ENCODE measurements around the gene IRS2.

The IRS2 gene

DNA sequence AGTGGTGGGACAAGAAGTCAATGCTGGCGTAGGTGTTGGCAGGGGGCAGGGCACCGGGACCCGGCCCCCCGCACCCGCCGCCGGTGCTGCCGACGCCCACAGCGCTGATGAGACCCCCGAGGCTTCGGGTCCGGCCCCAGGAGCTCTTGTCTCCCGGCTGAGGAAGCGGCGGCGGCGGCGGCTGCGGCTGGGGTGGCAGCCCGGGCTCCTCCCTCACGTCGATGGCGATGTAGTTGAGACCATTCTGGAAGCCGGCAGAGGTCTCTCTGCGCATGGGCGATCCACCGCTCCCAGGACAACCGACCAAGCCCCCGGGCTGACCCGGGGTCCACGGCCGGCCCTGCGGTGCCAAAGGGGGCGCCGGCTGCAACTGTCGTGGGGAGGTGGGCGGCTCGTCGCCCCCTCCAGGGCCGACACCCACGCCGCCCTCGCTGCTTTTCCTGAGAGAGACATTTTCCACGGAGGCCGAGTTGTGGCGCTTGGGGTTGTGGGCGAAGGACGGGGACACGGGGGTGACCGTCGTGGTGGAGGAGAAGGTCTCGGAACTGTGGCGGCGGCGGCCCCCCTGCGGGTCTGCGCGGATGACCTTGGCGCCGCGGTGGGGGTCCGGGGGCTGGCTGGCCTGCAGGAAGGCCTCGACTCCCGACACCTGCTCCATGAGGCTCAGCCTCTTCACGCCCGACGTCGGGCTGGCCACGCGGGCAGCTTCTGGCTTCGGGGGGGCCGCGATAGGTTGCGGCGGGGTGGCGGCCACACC is 4.1 kb downstream of the IRS2 start:
- H3K4me2 ChIP-seq (ENCODE audit: low read length, poor library complexity, severe bottlenecking) = no peak overlapping the region
- no peak overlapping the region for H3K23ac ChIP-seq (ENCODE audit: low read length in 2 of 2)
- no peak overlapping the region for H3K18ac ChIP-seq (ENCODE audit: low read depth in 1 of 2, low read length in 2 of 2)
- peaks cover 28% of the 10 kb centered on the region for H3K79me1 ChIP-seq (replicated peaks; ENCODE audit: low read length, poor library complexity, severe bottlenecking)
- H3K4ac ChIP-seq (ENCODE audit: low read depth in 1 of 2, low read length in 2 of 2) = no peak overlapping the region
- H3K36me3 ChIP-seq (ENCODE audit: control insufficient read depth in 1 of 2, insufficient read depth in 2 of 2, low read depth in 1 of 2, low read length in 2 of 2) = peaks cover 25 to 35% of the 10 kb centered on the region in 2 experiments
- peaks cover 37% of the 10 kb centered on the region for H3K4me1 ChIP-seq (ENCODE audit: control insufficient read depth, insufficient read depth, low read depth, low read length)
- no peak overlapping the region for H2AFZ ChIP-seq (ENCODE audit: low read depth, low read length)
- H3K27ac ChIP-seq (ENCODE audit: low read length, poor library complexity, severe bottlenecking) = no peak overlapping the region
- no peaks in the 10 kb centered on the region for H3K9me3 ChIP-seq (ENCODE audit: control insufficient read depth, low read length)
- peak overlapping the region; percentile 73 for H3K9ac ChIP-seq (ENCODE audit: low read length)
- no peak overlapping the region for H2BK5ac ChIP-seq (ENCODE audit: low read depth, low read length, poor library complexity, severe bottlenecking)
- peak overlapping the region in 1 of 2 experiments; percentile 77 for H3K4me3 ChIP-seq (ENCODE audit: insufficient read depth in 1 of 2, low read depth in 1 of 2, low read length in 2 of 2)
- WGBS = 97% methylated on average over 73 of the region's 77 CpGs
- H4K8ac ChIP-seq (ENCODE audit: low read length) = peak overlapping the region; percentile 41
- H3K27me3 ChIP-seq (ENCODE audit: control insufficient read depth in 1 of 2, insufficient read depth in 1 of 2, low read length in 2 of 2) = no peaks in the 10 kb centered on the region
- H4K91ac ChIP-seq (ENCODE audit: low read length) = peak overlapping the region; percentile 50
- no peak overlapping the region for H2BK120ac ChIP-seq (ENCODE audit: low read depth, low read length)
- peak overlapping the region in 1 of 2 experiments; percentile 34 for H2BK12ac ChIP-seq (ENCODE audit: low read length in 2 of 2)
- peak overlapping the region; percentile 26 for H2BK15ac ChIP-seq (ENCODE audit: low read depth, poor library complexity, severe bottlenecking)
- DNase-seq = no peak
- no peak overlapping the region for H3K14ac ChIP-seq (ENCODE audit: low read length in 2 of 2)
- no peak overlapping the region for H2AK5ac ChIP-seq (ENCODE audit: low read length, severe bottlenecking)

DNA sequence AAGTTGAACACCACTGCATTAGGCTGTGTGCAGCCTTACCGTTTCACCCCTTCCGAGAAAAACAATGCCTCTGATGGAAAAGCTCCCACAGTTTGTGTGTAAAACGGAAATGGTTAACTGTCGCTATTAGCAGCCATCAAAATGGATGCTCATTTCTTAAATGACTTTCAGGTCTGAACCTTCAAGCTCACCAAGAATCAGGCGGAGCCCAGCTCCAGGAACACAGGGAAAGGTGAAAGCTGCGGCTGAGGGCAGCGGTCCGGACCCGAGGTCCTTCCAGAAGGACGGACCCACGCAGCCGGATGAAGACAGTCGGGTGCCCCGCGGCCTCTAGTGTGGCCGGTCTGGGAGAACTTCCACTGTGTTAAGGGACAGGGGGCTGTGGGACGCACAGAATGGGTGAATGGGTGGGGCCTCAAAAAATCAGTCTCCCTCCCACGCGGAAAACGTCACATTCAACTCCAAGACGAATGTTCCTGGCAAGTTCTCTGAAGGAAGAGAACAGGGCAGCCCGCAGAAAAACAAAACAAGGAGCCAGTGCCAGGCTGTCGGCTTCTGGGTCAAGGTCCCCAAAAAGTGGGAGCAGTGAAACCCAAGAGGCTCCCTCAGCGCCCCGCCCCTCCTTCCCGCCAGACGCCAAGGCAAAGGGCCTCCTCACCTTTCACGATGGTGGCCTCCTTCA is 4.9 kb downstream of the IRS2 start:
- peak overlapping the region in 1 of 2 experiments; percentile 34 for H2BK12ac ChIP-seq (ENCODE audit: low read length in 2 of 2)
- DNase-seq = no peak
- H3K4ac ChIP-seq (ENCODE audit: low read depth in 1 of 2, low read length in 2 of 2) = no peak overlapping the region
- H3K4me3 ChIP-seq (ENCODE audit: insufficient read depth in 1 of 2, low read depth in 1 of 2, low read length in 2 of 2) = peak overlapping the region in 1 of 2 experiments; percentile 77
- H3K9ac ChIP-seq (ENCODE audit: low read length) = peak overlapping the region; percentile 73
- H3K18ac ChIP-seq (ENCODE audit: low read depth in 1 of 2, low read length in 2 of 2) = no peak overlapping the region
- H3K27ac ChIP-seq (ENCODE audit: low read length, poor library complexity, severe bottlenecking) = no peak overlapping the region
- H2BK120ac ChIP-seq (ENCODE audit: low read depth, low read length) = no peak overlapping the region
- H4K8ac ChIP-seq (ENCODE audit: low read length) = no peak overlapping the region
- no peak overlapping the region for H2BK5ac ChIP-seq (ENCODE audit: low read depth, low read length, poor library complexity, severe bottlenecking)
- H3K4me1 ChIP-seq (ENCODE audit: control insufficient read depth, insufficient read depth, low read depth, low read length) = peaks cover 38% of the 10 kb centered on the region
- no peaks in the 10 kb centered on the region for H3K27me3 ChIP-seq (ENCODE audit: control insufficient read depth in 1 of 2, insufficient read depth in 1 of 2, low read length in 2 of 2)
- no peak overlapping the region for H3K23ac ChIP-seq (ENCODE audit: low read length in 2 of 2)
- no peak overlapping the region for H3K14ac ChIP-seq (ENCODE audit: low read length in 2 of 2)
- peak overlapping the region; percentile 26 for H2BK15ac ChIP-seq (ENCODE audit: low read depth, poor library complexity, severe bottlenecking)
- WGBS = 96% methylated on average over 28 of the region's 28 CpGs
- H3K36me3 ChIP-seq (ENCODE audit: control insufficient read depth in 1 of 2, insufficient read depth in 2 of 2, low read depth in 1 of 2, low read length in 2 of 2) = peaks cover 25 to 35% of the 10 kb centered on the region in 2 experiments
- H2AFZ ChIP-seq (ENCODE audit: low read depth, low read length) = no peak overlapping the region
- H3K79me1 ChIP-seq (replicated peaks; ENCODE audit: low read length, poor library complexity, severe bottlenecking) = peaks cover 29% of the 10 kb centered on the region
- no peak overlapping the region for H3K4me2 ChIP-seq (ENCODE audit: low read length, poor library complexity, severe bottlenecking)
- H3K9me3 ChIP-seq (ENCODE audit: control insufficient read depth, low read length) = no peaks in the 10 kb centered on the region
- no peak overlapping the region for H2AK5ac ChIP-seq (ENCODE audit: low read length, severe bottlenecking)
- H4K91ac ChIP-seq (ENCODE audit: low read length) = no peak overlapping the region

DNA sequence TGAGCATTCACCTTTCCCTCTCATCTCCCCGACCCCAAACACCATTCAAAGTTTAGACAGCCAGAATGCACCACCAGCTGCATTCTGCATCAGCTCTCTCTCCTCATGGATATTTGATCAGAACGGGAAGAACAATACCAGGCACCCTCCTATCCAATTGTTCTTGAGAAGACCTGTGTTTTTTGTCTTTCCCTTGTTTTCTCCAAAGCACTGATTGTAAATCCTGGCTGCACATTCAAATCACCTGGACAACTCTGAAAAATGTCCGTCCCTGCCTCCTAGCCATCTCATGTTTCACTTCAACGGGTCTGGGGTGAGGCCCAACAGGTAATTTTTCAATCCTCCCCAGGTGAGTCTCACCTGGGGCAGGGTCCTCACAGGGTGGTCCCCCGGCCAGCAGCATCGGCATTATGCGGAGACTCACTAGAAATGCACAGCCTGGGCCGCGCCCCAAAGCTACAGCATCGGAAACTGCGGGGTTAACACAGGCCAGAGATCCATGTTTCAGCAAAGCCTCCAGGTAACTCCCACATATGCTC is 5.5 kb downstream of the IRS2 start:
- Histone ChIP-seq H3K9me3 (ENCODE audit: control insufficient read depth, low read length) (no peaks in the 10 kb centered on the region), H2AK5ac (ENCODE audit: low read length, severe bottlenecking) (no peak overlapping the region), H2AFZ (ENCODE audit: low read depth, low read length) (no peak overlapping the region), H3K79me1 (replicated peaks; ENCODE audit: low read length, poor library complexity, severe bottlenecking) (peaks cover 29% of the 10 kb centered on the region), H3K4me1 (ENCODE audit: control insufficient read depth, insufficient read depth, low read depth, low read length) (peaks cover 38% of the 10 kb centered on the region), H3K27me3 (ENCODE audit: control insufficient read depth in 1 of 2, insufficient read depth in 1 of 2, low read length in 2 of 2) (no peaks in the 10 kb centered on the region), H3K27ac (ENCODE audit: low read length, poor library complexity, severe bottlenecking) (no peak overlapping the region), H3K4me3 (ENCODE audit: insufficient read depth in 1 of 2, low read depth in 1 of 2, low read length in 2 of 2) (peak overlapping the region in 1 of 2 experiments; percentile 77), H3K9ac (ENCODE audit: low read length) (peak overlapping the region; percentile 73), H3K4ac (ENCODE audit: low read depth in 1 of 2, low read length in 2 of 2) (no peak overlapping the region), H3K23ac (ENCODE audit: low read length in 2 of 2) (no peak overlapping the region), H3K18ac (ENCODE audit: low read depth in 1 of 2, low read length in 2 of 2) (no peak overlapping the region), H2BK5ac (ENCODE audit: low read depth, low read length, poor library complexity, severe bottlenecking) (no peak overlapping the region), H4K8ac (ENCODE audit: low read length) (no peak overlapping the region), H4K91ac (ENCODE audit: low read length) (no peak overlapping the region), H2BK120ac (ENCODE audit: low read depth, low read length) (no peak overlapping the region), H3K14ac (ENCODE audit: low read length in 2 of 2) (no peak overlapping the region), H2BK15ac (ENCODE audit: low read depth, poor library complexity, severe bottlenecking) (no peak overlapping the region), H3K4me2 (ENCODE audit: low read length, poor library complexity, severe bottlenecking) (peak overlapping the region; percentile 37), H3K36me3 (ENCODE audit: control insufficient read depth in 1 of 2, insufficient read depth in 2 of 2, low read depth in 1 of 2, low read length in 2 of 2) (peaks cover 25 to 35% of the 10 kb centered on the region in 2 experiments), H2BK12ac (ENCODE audit: low read length in 2 of 2) (no peak overlapping the region)
- DNase-seq = no peak
- 90% methylated on average over 11 of the region's 11 CpGs for WGBS

All from mesenchymal stem cell (in vitro differentiated cells and primary cell).